Thoracic aorta endothelial cell (primary cell): ENCODE data around the gene LINGO1. TPM values are rescaled to one million over a fixed set of nuclear protein-coding genes. Genes with fewer than 3 reads are reported as not detected.

ENCODE experiments used
- total RNA-seq: library from RNA; depleted of rRNA; stranded (reverse); fragments of >200 nt; gene quantifications from 2 replicates; pipeline ENCODE4 v1.2.3, GENCODE V29; 2012

LINGO1 gene
- total RNA-seq, result 0.14 TPM in 1 of 2 replicates, not detected in the other

GRCh38 chr15:77632534-77633133 is at the start of gene LINGO1:
Gene LINGO1, minus strand, starts transcription at chr15:77632912. Its CDS starts 597 bp downstream, at chr15:77632315.

Other genes with a start within 250 kb of the LINGO1 start
- gene PEAK1, start 212.8 kb downstream of the LINGO1 start, total RNA-seq, result 116 and 123 TPM in 2 replicates
- 68.9 and 80.1 TPM in 2 replicates for gene HMG20A, start 212.0 kb downstream of the LINGO1 start, total RNA-seq